B cell (primary cell): ENCODE measurements around the gene TOM1L2.

ENCODE experiments used
- CTCF ChIP-seq: fragments of 200-600 bp; IDR thresholded peaks from one replicate; pipeline ENCODE4 v1.8.0; 2022; ENCODE audit warnings: antibody characterized with exemption, mild to moderate bottlenecking
- EZH2 ChIP-seq: IDR thresholded peaks from 2 replicates; pipeline ENCODE4 v1.6.1; 2012; ENCODE audit warnings: borderline replicate concordance, low read depth, mild to moderate bottlenecking, moderate library complexity, low read length; ENCODE audit not compliant: insufficient read depth, poor library complexity, severe bottlenecking

- TF ChIP-seq CTCF: no peak
- no peak for TF ChIP-seq EZH2
Observed at GRCh38 chr17:17965152-17965721, 7.0 kb downstream of the TOM1L2 start.
